GM23248 (cell line): Measurements from ENCODE around the gene AR. TPM values are rescaled to one million over a fixed set of nuclear protein-coding genes. Genes with fewer than 3 reads are reported as not detected.

Source experiments
- DNase-seq: peaks from one replicate; pipeline ENCODE4 v3.0.0-alpha.2; 2015
- H2AFZ ChIP-seq: fragments of 200-600 bp; sonication (generic); 2 replicates; pipeline ENCODE4 v1.6.1; 2016; ENCODE audit warnings: antibody characterized with exemption
- H3F3A ChIP-seq: fragments of 200-600 bp; sonication (generic); 2 replicates; pipeline ENCODE4 v1.6.1; 2016; ENCODE audit warnings: mild to moderate bottlenecking, antibody characterized with exemption, mixed run types; ENCODE audit not compliant: insufficient read depth
- H3K27ac ChIP-seq: fragments of 200-600 bp; sonication (generic); 2 replicates; pipeline ENCODE4 v1.5.1; 2016; ENCODE audit warnings: mild to moderate bottlenecking
- H3K27me3 ChIP-seq: fragments of 200-600 bp; sonication (generic); replicated peaks from 2 replicates; pipeline ENCODE4 v1.6.1; 2016; ENCODE audit warnings: mild to moderate bottlenecking; ENCODE audit not compliant: insufficient read depth
- H3K36me3 ChIP-seq: fragments of 200-600 bp; sonication (generic); 2 replicates; pipeline ENCODE4 v1.6.1; 2016; ENCODE audit warnings: low read depth, mild to moderate bottlenecking
- H3K4me1 ChIP-seq: fragments of 200-600 bp; sonication (generic); 2 replicates; pipeline ENCODE4 v1.6.1; 2016; ENCODE audit warnings: mild to moderate bottlenecking; ENCODE audit not compliant: insufficient read depth
- H3K4me2 ChIP-seq: fragments of 200-600 bp; sonication (generic); one replicate; pipeline ENCODE4 v1.6.1; 2016; ENCODE audit warnings: mild to moderate bottlenecking; ENCODE audit not compliant: unreplicated experiment
- H3K4me3 ChIP-seq: fragments of 200-600 bp; sonication (generic); 2 replicates; pipeline ENCODE4 v1.5.1; 2016; ENCODE audit warnings: mild to moderate bottlenecking
- H3K79me2 ChIP-seq: fragments of 200-600 bp; sonication (generic); 2 replicates; pipeline ENCODE4 v1.6.1; 2016; ENCODE audit warnings: mild to moderate bottlenecking; ENCODE audit not compliant: insufficient read depth
- H3K9ac ChIP-seq: fragments of 200-600 bp; sonication (generic); 2 replicates; pipeline ENCODE4 v1.6.1; 2016; ENCODE audit warnings: mild to moderate bottlenecking
- H3K9me2 ChIP-seq: fragments of 200-600 bp; sonication (generic); 2 replicates; pipeline ENCODE4 v1.6.1; 2016; ENCODE audit warnings: mixed run types, mild to moderate bottlenecking, moderate library complexity; ENCODE audit not compliant: insufficient read depth
- H3K9me3 ChIP-seq: fragments of 200-600 bp; sonication (generic); one replicate; pipeline ENCODE4 v1.6.1; 2017; ENCODE audit warnings: low read depth
- H4K20me1 ChIP-seq: fragments of 200-600 bp; sonication (generic); 2 replicates; pipeline ENCODE4 v1.6.0; 2016; ENCODE audit not compliant: insufficient read depth
- EZH2 ChIP-seq: fragments of 200-600 bp; sonication (generic); IDR thresholded peaks from 2 replicates; pipeline ENCODE4 v1.6.1; 2018; ENCODE audit warnings: antibody characterized with exemption, mild to moderate bottlenecking; ENCODE audit not compliant: insufficient read depth, poor library complexity, severe bottlenecking
- EZH2phosphoT487 ChIP-seq: fragments of 200-600 bp; sonication (generic); IDR thresholded peaks from 2 replicates; pipeline ENCODE4 v1.6.1; 2018; ENCODE audit warnings: antibody characterized with exemption, moderate library complexity, mild to moderate bottlenecking, low read depth; ENCODE audit not compliant: insufficient read depth
- WGBS, 2 experiments: methylation state at CpG; one replicate each; pipeline ENCODE4 v1.1.6; 2015 to 2017; ENCODE audit warnings: low lambda C conversion rate in 2 of 2, low coverage in 1 of 2; ENCODE audit errors: missing lambda C conversion rate in 2 of 2; 5-methylcytosine and 5-hydroxymethylcytosine counted together
- in situ Hi-C: fragments of 300-500 bp; cut with MboI; formaldehyde crosslinking; loops from 2 replicates; pipeline ENCODE4 v1.15.0; 2020
- polyA plus RNA-seq: library from polyadenylated mRNA; unstranded; fragments of >200 nt; fragmentation: Nextera tagmentation; extraction: Ambion mirVana; gene quantifications from 2 replicates; pipeline ENCODE4 v1.2.1, GENCODE V29; 2016
- total RNA-seq: library from RNA; depleted of rRNA; stranded (reverse); fragments of >200 nt; shearing (Covaris generic); gene quantifications from 2 replicates; pipeline ENCODE4 v1.2.3, GENCODE V29; 2014

Gene AR
- total and polyA plus RNA-seq, 2 experiments from 2014 or later, result 1.2 to 4.8 TPM

- H3K4me1 ChIP-seq, result 0 out of 2 replicates have a peak, but pooled peaks cover 4% of the 10 kb centered on the region
- H3K9me2 ChIP-seq, result no peaks in the 10 kb centered on the region
- in situ Hi-C loops, result no loop called here
- no peaks in the 10 kb centered on the region for H3K9me3 ChIP-seq
- no peak overlapping the region for H3K4me3 ChIP-seq
- H3K4me2 ChIP-seq, result no peak overlapping the region
- no peak overlapping the region for H2AFZ ChIP-seq
- no peaks in the 10 kb centered on the region for H3K36me3 ChIP-seq
- H3K79me2 ChIP-seq, result no peaks in the 10 kb centered on the region
- H3K27ac ChIP-seq, result no peak overlapping the region
- H3F3A ChIP-seq, result no peaks in the 10 kb centered on the region
- no peak overlapping the region for H3K9ac ChIP-seq
- H3K27me3 ChIP-seq, result no peaks in the 10 kb centered on the region
- 93% methylated on average over 2 of the region's 2 CpGs for WGBS, 2 experiments
- no peaks in the 10 kb centered on the region for H4K20me1 ChIP-seq
- TF ChIP-seq EZH2phosphoT487, result no peak
- no peak for TF ChIP-seq EZH2
- no peak for DNase-seq
Observed at GRCh38 chrX:67727576-67727975, 183.8 kb downstream of the AR start.

GRCh38 chrX:67730296-67730695, 186.5 kb downstream of the AR start:
- Histone ChIP-seq H2AFZ (no peak overlapping the region), H3K79me2 (no peaks in the 10 kb centered on the region), H3K9me3 (no peaks in the 10 kb centered on the region), H3K4me1 (0 out of 2 replicates have a peak, but pooled peaks cover 1% of the 10 kb centered on the region), H3F3A (no peaks in the 10 kb centered on the region), H3K9ac (no peak overlapping the region), H3K4me3 (no peak overlapping the region), H3K36me3 (no peaks in the 10 kb centered on the region), H3K27me3 (no peaks in the 10 kb centered on the region), H3K9me2 (no peaks in the 10 kb centered on the region), H4K20me1 (no peaks in the 10 kb centered on the region), H3K4me2 (no peak overlapping the region), H3K27ac (no peak overlapping the region)
- in situ Hi-C loops, result no loop called here
- 61 to 66% methylated on average over 2 of the region's 2 CpGs for WGBS, 2 experiments
- TF ChIP-seq EZH2 (no peak), EZH2phosphoT487 (no peak)
- no peak for DNase-seq

- Histone ChIP-seq H3K4me3 (no peak overlapping the region), H2AFZ (no peak overlapping the region), H3K27ac (no peak overlapping the region), H3K9ac (no peak overlapping the region), H3K9me2 (no peaks in the 10 kb centered on the region), H3K4me2 (no peak overlapping the region), H3K9me3 (no peaks in the 10 kb centered on the region), H3F3A (no peaks in the 10 kb centered on the region), H3K36me3 (no peaks in the 10 kb centered on the region), H3K4me1 (no peaks in the 10 kb centered on the region), H4K20me1 (no peaks in the 10 kb centered on the region), H3K27me3 (no peaks in the 10 kb centered on the region), H3K79me2 (no peaks in the 10 kb centered on the region)
- no peak for TF ChIP-seq EZH2
- in situ Hi-C loops, result no loop called here
- no peak for DNase-seq
Observed at GRCh38 chrX:67731061-67731460, 187.2 kb downstream of the AR start.

- 60 to 68% methylated on average over 2 of the region's 2 CpGs for WGBS, 2 experiments
- no peak overlapping the region for H3K9ac ChIP-seq
- H4K20me1 ChIP-seq, result no peaks in the 10 kb centered on the region
- in situ Hi-C loops, result no loop called here
- TF ChIP-seq EZH2, result no peak
- H3K4me2 ChIP-seq, result no peak overlapping the region
- no peaks in the 10 kb centered on the region for H3K9me3 ChIP-seq
- H3K27me3 ChIP-seq, result no peaks in the 10 kb centered on the region
- DNase-seq, result no peak
- H3K27ac ChIP-seq, result no peak overlapping the region
- H3K4me3 ChIP-seq, result no peak overlapping the region
- H2AFZ ChIP-seq, result no peak overlapping the region
- H3F3A ChIP-seq, result no peaks in the 10 kb centered on the region
- no peaks in the 10 kb centered on the region for H3K36me3 ChIP-seq
- H3K4me1 ChIP-seq, result no peaks in the 10 kb centered on the region
- H3K9me2 ChIP-seq, result no peaks in the 10 kb centered on the region
- no peaks in the 10 kb centered on the region for H3K79me2 ChIP-seq
Observed at GRCh38 chrX:67732864-67733263, 189.0 kb downstream of the AR start.

GRCh38 chrX:67734111-67734753, 190.4 kb downstream of the AR start:
- Histone ChIP-seq H3K27ac (no peak overlapping the region), H4K20me1 (no peaks in the 10 kb centered on the region), H3K4me1 (no peaks in the 10 kb centered on the region), H3K9me2 (no peaks in the 10 kb centered on the region), H3K4me2 (no peak overlapping the region), H3K27me3 (no peaks in the 10 kb centered on the region), H3K36me3 (no peaks in the 10 kb centered on the region), H3K79me2 (no peaks in the 10 kb centered on the region), H3K9ac (no peak overlapping the region), H3F3A (no peaks in the 10 kb centered on the region), H3K4me3 (no peak overlapping the region), H3K9me3 (no peaks in the 10 kb centered on the region), H2AFZ (no peak overlapping the region)
- DNase-seq, result no peak
- 38 to 52% methylated on average over 2 of the region's 2 CpGs for whole genome bisulfite sequencing, 2 experiments
- in situ Hi-C loops, result no loop called here
- TF ChIP-seq EZH2phosphoT487 (no peak), EZH2 (no peak)
